Astrocyte of the cerebellum (primary cell): ENCODE results near the gene RUVBL2.

Experiments
- DNase-seq: peaks from one replicate; pipeline ENCODE4 v3.0.0-alpha.2; 2011; ENCODE audit warnings: low read depth
- H3K4me3 ChIP-seq: 2 replicates; pipeline ENCODE4 v1.5.1; 2011; ENCODE audit warnings: mild to moderate bottlenecking, low read depth, low read length, moderate library complexity
- in situ Hi-C: cut with HindIII; loops from 2 replicates; pipeline ENCODE4 v1.10.0; 2017; ENCODE audit warnings: low sequenced_read_pairs
- TF ChIP-seq, protein P1 (sequence below): IDR thresholded peaks from 2 replicates; pipeline ENCODE4 v1.5.1; 2012; ENCODE audit warnings: low read length, low read depth, moderate library complexity, mild to moderate bottlenecking; ENCODE audit errors: missing control alignments

RUVBL2 gene

DNA sequence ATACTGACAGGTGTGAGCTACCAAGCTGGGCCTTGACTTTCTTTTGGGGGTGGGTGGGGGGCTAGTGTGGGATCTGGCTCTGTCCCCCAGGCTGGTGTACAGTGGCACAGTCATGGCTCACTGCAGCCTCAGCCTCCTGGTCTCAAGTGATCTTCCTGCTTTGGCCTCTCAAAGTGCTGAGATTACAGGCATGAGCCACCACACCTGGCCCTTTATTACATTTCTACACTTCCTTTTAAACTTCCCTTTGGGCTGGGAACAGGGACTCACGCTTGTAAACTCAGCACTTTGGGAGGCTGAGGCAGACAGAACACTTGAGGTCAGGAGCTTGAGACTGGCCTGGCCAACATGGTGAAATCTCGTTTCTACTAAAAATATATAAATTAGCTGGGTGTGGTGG, 16.6 kb upstream of the RUVBL2 start:
- TF ChIP-seq, protein P1, sequence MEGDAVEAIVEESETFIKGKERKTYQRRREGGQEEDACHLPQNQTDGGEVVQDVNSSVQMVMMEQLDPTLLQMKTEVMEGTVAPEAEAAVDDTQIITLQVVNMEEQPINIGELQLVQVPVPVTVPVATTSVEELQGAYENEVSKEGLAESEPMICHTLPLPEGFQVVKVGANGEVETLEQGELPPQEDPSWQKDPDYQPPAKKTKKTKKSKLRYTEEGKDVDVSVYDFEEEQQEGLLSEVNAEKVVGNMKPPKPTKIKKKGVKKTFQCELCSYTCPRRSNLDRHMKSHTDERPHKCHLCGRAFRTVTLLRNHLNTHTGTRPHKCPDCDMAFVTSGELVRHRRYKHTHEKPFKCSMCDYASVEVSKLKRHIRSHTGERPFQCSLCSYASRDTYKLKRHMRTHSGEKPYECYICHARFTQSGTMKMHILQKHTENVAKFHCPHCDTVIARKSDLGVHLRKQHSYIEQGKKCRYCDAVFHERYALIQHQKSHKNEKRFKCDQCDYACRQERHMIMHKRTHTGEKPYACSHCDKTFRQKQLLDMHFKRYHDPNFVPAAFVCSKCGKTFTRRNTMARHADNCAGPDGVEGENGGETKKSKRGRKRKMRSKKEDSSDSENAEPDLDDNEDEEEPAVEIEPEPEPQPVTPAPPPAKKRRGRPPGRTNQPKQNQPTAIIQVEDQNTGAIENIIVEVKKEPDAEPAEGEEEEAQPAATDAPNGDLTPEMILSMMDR, result no peak
- no peak for DNase-seq
- in situ Hi-C loops, result no loop called here
- no peak overlapping the region for H3K4me3 ChIP-seq

DNA sequence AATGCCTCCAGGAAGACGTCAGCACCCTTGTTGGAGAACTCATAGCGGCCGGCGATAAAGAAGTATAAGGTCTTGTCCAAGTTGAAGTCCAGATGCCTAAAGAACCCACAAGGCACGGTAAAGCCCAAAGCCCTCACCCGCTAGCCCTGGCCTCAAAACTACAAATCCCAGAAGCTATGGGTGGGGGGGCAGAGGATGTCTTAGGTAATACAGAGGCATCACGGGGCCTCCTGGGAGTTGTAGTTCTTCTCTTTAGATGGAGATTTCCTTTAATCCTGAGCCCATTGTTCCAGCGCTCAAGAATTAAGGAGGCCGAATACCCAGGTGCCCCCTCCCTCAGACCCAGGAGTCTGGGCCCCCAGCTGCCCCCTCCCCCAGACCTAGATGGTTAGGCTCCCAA, 11.4 kb upstream of the RUVBL2 start:
- in situ Hi-C loops, result no loop called here
- DNase-seq, result no peak
- TF ChIP-seq, protein P1, result no peak
- H3K4me3 ChIP-seq, result no peak overlapping the region

DNA sequence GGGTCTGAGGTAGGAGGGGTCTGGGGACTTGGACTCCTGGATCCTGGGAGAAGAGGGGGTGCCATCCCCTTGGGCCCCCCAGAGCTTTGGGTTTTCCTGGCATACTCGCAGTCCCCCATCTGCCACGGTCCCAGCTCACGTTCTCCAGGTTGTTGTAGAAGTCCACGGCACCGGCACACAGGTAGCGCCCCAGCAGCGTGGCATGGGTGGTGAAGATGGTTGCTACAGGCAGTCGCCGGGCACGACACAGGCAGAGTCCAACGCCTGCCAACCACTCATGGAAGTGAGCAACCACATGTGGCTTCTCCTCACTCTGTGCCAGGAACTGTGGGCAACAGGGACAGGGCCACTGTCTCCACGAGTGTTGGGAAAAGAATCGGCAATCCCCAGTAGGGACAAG, 8.0 kb upstream of the RUVBL2 start:
- TF ChIP-seq, protein P1, result no peak
- DNase-seq, result no peak
- H3K4me3 ChIP-seq, result no peak overlapping the region

DNA sequence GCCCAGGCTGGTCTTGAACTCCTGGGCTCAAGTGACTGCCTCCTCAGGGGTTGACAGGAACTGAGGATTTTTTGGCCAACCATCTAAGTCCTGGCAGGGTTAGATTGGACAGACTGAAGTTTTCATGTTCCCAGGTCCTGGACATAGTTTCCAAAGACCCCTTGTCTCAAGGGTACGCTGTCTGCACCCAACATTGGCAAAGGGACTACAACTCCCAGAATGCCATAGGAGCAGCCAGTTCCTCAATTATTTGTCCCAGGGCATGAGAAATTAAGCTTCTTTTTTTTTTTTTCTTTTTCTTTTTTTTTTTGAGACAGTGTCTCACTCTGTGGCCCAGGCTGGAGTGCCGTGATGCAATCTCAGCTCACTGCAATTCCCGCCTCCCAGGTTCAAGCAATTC, 7.5 kb upstream of the RUVBL2 start:
- H3K4me3 ChIP-seq, result no peak overlapping the region
- TF ChIP-seq, protein P1, result no peak
- no peak for DNase-seq
- in situ Hi-C loops, result loop anchor here (5.0 kb wide), 1 partner anchor 189 kb away; no protein-coding TSS in a partner anchor

More for the DNA sequence above, 8.0 kb upstream of the RUVBL2 start:
- in situ Hi-C loops, result loop anchor here (5.0 kb wide), 1 partner anchor 188 kb away; no protein-coding TSS in a partner anchor

DNA sequence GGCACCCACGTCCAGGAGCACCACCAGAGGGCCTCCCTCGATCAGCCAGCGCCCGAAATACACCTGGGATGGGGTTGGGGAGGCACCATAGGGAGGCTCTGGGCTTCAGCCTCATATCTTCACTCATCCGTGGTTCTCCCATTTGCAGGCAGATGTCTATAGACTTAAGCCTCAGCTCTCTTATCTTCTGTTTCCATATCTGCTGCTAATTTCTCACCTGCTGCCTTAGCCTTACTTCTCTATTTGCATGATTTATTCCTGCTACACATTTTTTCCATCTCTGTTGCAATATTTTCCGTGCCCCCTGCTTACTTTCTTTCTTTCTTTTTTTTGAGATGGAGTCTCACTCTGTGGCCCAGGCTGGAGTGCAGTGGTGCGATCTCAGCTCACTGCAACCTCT, 6.4 kb upstream of the RUVBL2 start:
- no peak overlapping the region for H3K4me3 ChIP-seq
- in situ Hi-C loops, result loop anchor here (5.0 kb wide), 1 partner anchor 190 kb away; no protein-coding TSS in a partner anchor
- no peak for DNase-seq
- TF ChIP-seq, protein P1, result no peak

DNA sequence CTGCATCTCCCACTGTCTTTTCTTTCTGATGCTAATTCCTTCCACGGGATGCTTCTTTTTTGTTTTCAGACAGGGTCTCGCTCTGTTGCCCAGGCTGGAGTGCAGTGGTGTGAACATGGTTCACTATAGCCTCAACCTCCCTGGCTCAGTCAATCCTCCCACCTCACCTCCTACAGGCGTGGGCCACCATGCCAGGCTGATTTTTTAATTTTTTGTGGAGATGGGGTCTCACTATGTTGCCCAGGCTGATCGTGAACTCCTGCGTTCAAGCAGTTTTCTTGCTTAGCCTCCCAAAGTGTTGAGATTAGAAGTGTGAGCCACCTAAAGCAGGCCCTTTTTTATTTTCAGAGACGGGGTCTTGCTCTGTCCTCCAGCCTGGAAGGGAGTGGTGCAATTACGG, 5.4 kb upstream of the RUVBL2 start:
- DNase-seq, result no peak
- in situ Hi-C loops, result loop anchor here (5.0 kb wide), 1 partner anchor 191 kb away; no protein-coding TSS in a partner anchor
- TF ChIP-seq, protein P1, result no peak
- H3K4me3 ChIP-seq, result no peak overlapping the region
